Neural progenitor cell (in vitro differentiated cells): ENCODE data around the gene GNAQ. TPM values are rescaled to one million over a fixed set of nuclear protein-coding genes. Genes with fewer than 3 reads are reported as not detected.

ENCODE experiments used
- DNase-seq: peaks from one replicate; pipeline ENCODE4 v3.0.0-alpha.2; 2016; ENCODE audit warnings: low spot score
- H2AFZ ChIP-seq: fragments of 200-600 bp; sonication (generic); replicated peaks from 2 replicates; pipeline ENCODE4 v1.6.1; 2016; ENCODE audit warnings: antibody characterized with exemption
- H3F3A ChIP-seq: fragments of 200-600 bp; sonication (generic); 2 replicates; pipeline ENCODE4 v1.6.1; 2016; ENCODE audit warnings: antibody characterized with exemption, low read depth
- H3K27ac ChIP-seq: fragments of 200-600 bp; sonication (generic); 2 replicates; pipeline ENCODE4 v1.5.1; 2016; ENCODE audit warnings: mild to moderate bottlenecking
- H3K27me3 ChIP-seq: fragments of 200-600 bp; sonication (generic); 2 replicates; pipeline ENCODE4 v1.6.1; 2016; ENCODE audit warnings: mild to moderate bottlenecking, moderate library complexity
- H3K36me3 ChIP-seq: fragments of 200-600 bp; sonication (generic); 2 replicates; pipeline ENCODE4 v1.5.1; 2016
- H3K4me1 ChIP-seq: fragments of 200-600 bp; sonication (generic); 2 replicates; pipeline ENCODE4 v1.6.1; 2016; ENCODE audit warnings: mixed run types
- H3K4me2 ChIP-seq: fragments of 200-600 bp; sonication (generic); 2 replicates; pipeline ENCODE4 v1.6.1; 2016
- H3K4me3 ChIP-seq: fragments of 200-600 bp; sonication (generic); 2 replicates; pipeline ENCODE4 v1.5.1; 2016
- H3K79me2 ChIP-seq: fragments of 200-600 bp; sonication (generic); 2 replicates; pipeline ENCODE4 v1.6.1; 2016; ENCODE audit warnings: low read depth
- H3K9ac ChIP-seq: fragments of 200-600 bp; sonication (generic); 2 replicates; pipeline ENCODE4 v1.6.1; 2016
- H3K9me3 ChIP-seq: fragments of 200-600 bp; sonication (generic); 2 replicates; pipeline ENCODE4 v1.5.1; 2016; ENCODE audit warnings: low read depth
- H4K20me1 ChIP-seq: fragments of 200-600 bp; sonication (generic); 2 replicates; pipeline ENCODE4 v1.6.1; 2016; ENCODE audit warnings: low read depth
- H3K27ac Mint-ChIP-seq: 3 replicates; pipeline ENCODE4 v1.8.0; 2021; ENCODE audit warnings: mixed read lengths
- H3K27me3 Mint-ChIP-seq: 2 replicates; pipeline ENCODE4 v1.8.0; 2022; ENCODE audit warnings: low read depth, mild to moderate bottlenecking, inconsistent platforms, moderate library complexity, mixed read lengths; ENCODE audit not compliant: insufficient read depth
- H3K36me3 Mint-ChIP-seq: 3 replicates; pipeline ENCODE4 v1.8.0; 2021; ENCODE audit warnings: mixed read lengths
- H3K4me1 Mint-ChIP-seq: 3 replicates; pipeline ENCODE4 v1.8.0; 2021; ENCODE audit warnings: mixed read lengths
- H3K4me3 Mint-ChIP-seq: 3 replicates; pipeline ENCODE4 v1.8.0; 2021; ENCODE audit warnings: mild to moderate bottlenecking, moderate library complexity, mixed read lengths
- H3K9me3 Mint-ChIP-seq: 3 replicates; pipeline ENCODE4 v1.8.0; 2020; ENCODE audit warnings: mixed read lengths
- CTCF ChIP-seq: fragments of 200-600 bp; sonication (generic); IDR thresholded peaks from 2 replicates; pipeline ENCODE4 v1.5.1; 2017; ENCODE audit warnings: antibody characterized with exemption, mild to moderate bottlenecking
- EZH2 ChIP-seq: fragments of 200-600 bp; sonication (generic); IDR thresholded peaks from 2 replicates; pipeline ENCODE4 v1.6.1; 2017; ENCODE audit warnings: antibody characterized with exemption, mild to moderate bottlenecking, moderate library complexity
- EZH2phosphoT487 ChIP-seq: fragments of 200-600 bp; sonication (generic); IDR thresholded peaks from 2 replicates; pipeline ENCODE4 v1.6.1; 2017; ENCODE audit warnings: antibody characterized with exemption
- total RNA-seq: library from RNA; depleted of rRNA; stranded (reverse); fragments of >200 nt; gene quantifications from 2 replicates; pipeline ENCODE4 v1.2.3, GENCODE V29; 2015; ENCODE audit warnings: low replicate concordance

GNAQ gene
- total RNA-seq, 1 donor from 2014 or later = 87.9 TPM

DNA sequence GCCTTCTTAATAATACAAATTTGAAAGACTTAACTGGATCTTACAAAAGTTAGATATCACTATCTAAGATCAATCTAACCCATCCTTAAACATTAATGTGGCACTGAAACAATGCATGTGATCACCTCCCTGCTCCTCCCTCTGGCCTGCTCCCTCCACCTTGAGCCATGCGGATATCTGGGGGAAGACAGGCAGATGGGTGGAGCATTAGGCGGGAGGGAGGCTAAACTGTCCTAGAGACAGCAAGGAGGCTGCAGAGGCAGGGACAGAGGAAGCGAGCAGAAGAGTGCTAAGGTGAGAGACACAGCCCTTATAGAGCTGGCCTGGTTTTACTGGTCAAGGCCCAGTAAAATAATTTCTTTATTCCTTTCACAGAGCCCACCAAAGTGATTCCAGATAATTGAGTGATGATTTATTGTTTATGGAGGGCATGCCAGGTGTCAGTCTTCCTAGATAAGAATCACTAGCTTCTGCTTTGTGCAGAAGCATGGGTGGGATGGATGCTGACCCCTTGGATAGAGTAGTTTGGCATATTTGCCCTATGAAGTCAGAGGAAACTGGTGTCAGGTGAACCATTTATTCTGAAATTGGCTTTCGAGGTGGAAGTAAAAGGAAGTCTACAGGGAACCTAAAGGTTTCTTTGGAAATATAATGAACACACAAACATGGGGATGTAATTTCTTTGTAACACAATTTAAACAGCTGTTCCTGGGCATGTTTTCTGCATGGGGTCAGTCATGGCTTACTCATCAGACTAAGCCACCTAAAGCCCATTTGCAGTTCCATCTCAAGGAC is 188.3 kb downstream of the GNAQ start:
- H3K9me3 Mint-ChIP-seq = no peaks in the 10 kb centered on the region
- peaks cover 30% of the 10 kb centered on the region for H4K20me1 ChIP-seq
- no peak for DNase-seq

DNA sequence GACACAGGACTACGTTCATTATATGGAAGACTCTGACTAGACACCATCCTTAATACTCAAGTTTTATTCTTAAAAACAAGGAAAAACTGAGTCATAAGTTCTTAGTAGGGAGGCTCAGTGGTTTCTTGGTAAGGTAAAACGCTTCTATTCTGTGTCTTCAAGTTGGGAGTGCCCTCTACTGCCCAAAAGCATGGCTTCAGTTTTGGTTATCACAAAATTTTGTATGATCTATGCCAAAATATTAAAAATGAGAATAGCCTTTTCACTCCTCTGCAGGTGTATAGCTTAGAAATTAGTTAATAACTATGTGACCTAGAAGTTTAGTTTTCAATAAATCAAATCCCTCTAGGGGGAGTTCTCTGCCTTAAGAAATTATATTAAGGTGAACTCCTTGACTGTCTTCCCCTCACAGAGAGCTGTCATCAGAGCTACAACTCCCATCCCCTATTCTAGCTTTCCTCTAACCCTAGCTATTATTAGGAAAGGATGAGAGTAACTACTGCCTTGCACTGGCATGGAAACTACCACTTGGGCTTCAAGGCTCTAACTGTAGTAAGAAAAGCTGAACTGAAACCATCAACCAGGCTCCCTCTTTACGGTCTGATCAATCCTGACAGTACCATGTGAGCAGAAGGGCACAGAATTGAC is 189.7 kb downstream of the GNAQ start:
- H3K4me1 ChIP-seq = peaks cover 6% of the 10 kb centered on the region
- no peak overlapping the region for H2AFZ ChIP-seq
- H3K27ac ChIP-seq = no peak overlapping the region
- no peaks in the 10 kb centered on the region for H3K27me3 ChIP-seq
- no peaks in the 10 kb centered on the region for H3K27me3 Mint-ChIP-seq
- no peaks in the 10 kb centered on the region for H3K9me3 ChIP-seq
- H3K9ac ChIP-seq = no peak overlapping the region
- no peak overlapping the region for H3K4me3 ChIP-seq
- H3K79me2 ChIP-seq = peaks cover 23% of the 10 kb centered on the region
- TF ChIP-seq EZH2 (no peak), EZH2phosphoT487 (no peak), CTCF (peak; percentile 9)
- no peak for DNase-seq
- H3K9me3 Mint-ChIP-seq = no peaks in the 10 kb centered on the region
- peaks cover 9% of the 10 kb centered on the region for H3K4me1 Mint-ChIP-seq
- no peaks in the 10 kb centered on the region for H3K36me3 ChIP-seq
- H3K36me3 Mint-ChIP-seq = no peaks in the 10 kb centered on the region
- no peak overlapping the region for H3K27ac Mint-ChIP-seq
- peaks cover 23% of the 10 kb centered on the region for H4K20me1 ChIP-seq
- no peak overlapping the region for H3K4me2 ChIP-seq
- no peaks in the 10 kb centered on the region for H3F3A ChIP-seq
- no peak overlapping the region for H3K4me3 Mint-ChIP-seq

More for the DNA sequence above, 188.3 kb downstream of the GNAQ start:
- no peak overlapping the region for H3K27ac ChIP-seq
- no peak overlapping the region for H3K4me3 ChIP-seq
- TF ChIP-seq CTCF (no peak), EZH2phosphoT487 (no peak), EZH2 (no peak)
- Mint-ChIP-seq H3K36me3 (no peaks in the 10 kb centered on the region), H3K27me3 (no peaks in the 10 kb centered on the region), H3K4me3 (peak overlapping the region; percentile 41), H3K4me1 (peaks cover 22% of the 10 kb centered on the region), H3K27ac (no peak overlapping the region)
- H3K9ac ChIP-seq = no peak overlapping the region
- H3K4me1 ChIP-seq = peaks cover 16% of the 10 kb centered on the region
- no peaks in the 10 kb centered on the region for H3F3A ChIP-seq
- H3K27me3 ChIP-seq = no peaks in the 10 kb centered on the region
- H2AFZ ChIP-seq = no peak overlapping the region
- H3K9me3 ChIP-seq = no peaks in the 10 kb centered on the region
- H3K79me2 ChIP-seq = peaks cover 26% of the 10 kb centered on the region
- no peaks in the 10 kb centered on the region for H3K36me3 ChIP-seq
- no peak overlapping the region for H3K4me2 ChIP-seq

DNA sequence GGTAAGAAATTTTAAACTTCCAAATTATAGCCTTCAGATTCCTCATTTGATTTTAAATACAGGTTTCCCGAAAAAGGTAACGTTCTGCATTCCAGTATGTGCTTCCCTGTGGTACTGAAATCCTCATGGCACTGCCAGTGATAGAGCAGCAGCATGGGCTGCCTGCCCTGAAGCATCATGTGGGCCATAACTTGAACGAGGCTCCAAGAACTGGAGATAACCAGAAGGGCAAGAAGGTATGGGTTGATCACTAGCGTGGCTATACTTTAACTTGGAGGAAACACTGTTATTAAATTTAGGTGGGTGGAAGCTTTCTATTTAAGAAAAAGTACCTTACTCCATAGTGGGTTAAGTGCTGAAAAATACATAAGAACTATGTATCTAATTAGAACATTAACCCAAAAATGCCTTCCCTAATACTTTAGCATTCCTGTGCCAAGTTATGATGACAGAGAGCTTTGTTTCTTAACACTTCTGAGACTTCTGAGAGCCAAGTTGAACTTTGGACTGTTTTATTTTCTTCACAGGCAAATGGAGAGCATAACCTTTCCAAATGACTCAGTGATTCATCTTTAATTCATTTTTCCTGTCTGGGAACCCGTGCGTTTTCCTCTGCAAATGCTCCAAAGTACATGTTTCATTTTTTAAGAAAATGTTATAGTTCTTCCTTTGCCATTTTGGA is 192.0 kb downstream of the GNAQ start:
- Histone ChIP-seq H3K9me3 (no peaks in the 10 kb centered on the region), H3K9ac (no peak overlapping the region), H3K79me2 (peaks cover 15% of the 10 kb centered on the region), H3K4me3 (no peak overlapping the region), H3K27me3 (no peaks in the 10 kb centered on the region), H2AFZ (no peak overlapping the region), H3K4me1 (no peaks in the 10 kb centered on the region), H3K36me3 (no peaks in the 10 kb centered on the region), H3K4me2 (no peak overlapping the region), H3K27ac (no peak overlapping the region), H3F3A (no peaks in the 10 kb centered on the region), H4K20me1 (peaks cover 6% of the 10 kb centered on the region)
- Mint-ChIP-seq H3K27ac (no peak overlapping the region), H3K36me3 (no peaks in the 10 kb centered on the region), H3K4me1 (peaks cover 9% of the 10 kb centered on the region), H3K27me3 (no peaks in the 10 kb centered on the region), H3K4me3 (no peak overlapping the region), H3K9me3 (no peaks in the 10 kb centered on the region)
- DNase-seq = no peak
- TF ChIP-seq EZH2phosphoT487 = no peak
- no peak for TF ChIP-seq CTCF
- no peak for TF ChIP-seq EZH2
